K562 (cell line): ENCODE measurements around the gene CRYZL1.

Source experiments
- CREB1 ChIP-seq, 2 experiments: sonication (generic) in 1 of 2; formaldehyde crosslinking in 1 of 2; IDR thresholded peaks; 2 replicates each; pipeline versions ENCODE4 v1.6.1 to v1.8.0; 2012 to 2022; ENCODE audit warnings: inconsistent platforms in 1 of 2, mild to moderate bottlenecking in 1 of 2, missing genetic modification reagents in 1 of 2, moderate library complexity in 1 of 2
- MAFK ChIP-seq: IDR thresholded peaks from 2 replicates; pipeline ENCODE4 v1.6.1; 2011; ENCODE audit warnings: low read length, improper control_type of control experiment
- POLR2AphosphoS5 ChIP-seq: IDR thresholded peaks from 2 replicates; pipeline ENCODE4 v1.6.1; 2011; ENCODE audit warnings: mild to moderate bottlenecking, low read depth, low read length, moderate library complexity; ENCODE audit not compliant: control insufficient read depth, insufficient read depth
- ZNF778 ChIP-seq: fragments of 450-650 bp; formaldehyde crosslinking; IDR thresholded peaks from 2 replicates; pipeline ENCODE4 v1.4.0; 2020; ENCODE audit warnings: mild to moderate bottlenecking, moderate library complexity

DNA sequence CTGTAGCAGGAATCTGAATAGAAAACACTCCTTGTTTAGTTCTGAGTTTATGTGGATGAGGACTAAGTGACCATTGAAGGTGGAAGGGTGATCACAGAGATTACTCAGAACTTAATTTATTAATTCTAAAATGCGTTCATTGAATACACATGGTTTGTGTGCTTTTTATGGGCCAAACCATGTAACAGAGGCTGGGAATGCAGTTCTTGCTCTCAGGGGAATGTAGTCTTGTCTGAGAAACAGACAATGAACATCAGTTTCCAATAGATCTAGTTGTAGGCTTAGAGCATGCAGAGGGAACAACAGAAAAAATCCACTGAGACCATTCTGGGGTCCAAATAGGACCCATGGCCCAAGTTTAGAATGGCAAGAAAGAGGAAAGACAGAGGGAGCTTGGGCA, 46.8 kb upstream of the CRYZL1 start:
- no peak for TF ChIP-seq POLR2AphosphoS5
- no peak for TF ChIP-seq ZNF778 (CRISPR knock-in tag)
- TF ChIP-seq MAFK, result no peak
- no peak for TF ChIP-seq CREB1 (IDR thresholded peaks at IDR 0.05)
- TF ChIP-seq CREB1 (CRISPR knock-in tag; IDR thresholded peaks at IDR 0.05), result no peak
